ENCODE results near the gene CTBP1.
A peak's percentile ranks its signal among the peaks of the same experiment; 100 is the strongest.
"Not testable (repeated sequence)": the region's sequence is repeated elsewhere in the genome, so short reads cannot be mapped to it uniquely, and the experiment has no call there.

Gene CTBP1

DNA sequence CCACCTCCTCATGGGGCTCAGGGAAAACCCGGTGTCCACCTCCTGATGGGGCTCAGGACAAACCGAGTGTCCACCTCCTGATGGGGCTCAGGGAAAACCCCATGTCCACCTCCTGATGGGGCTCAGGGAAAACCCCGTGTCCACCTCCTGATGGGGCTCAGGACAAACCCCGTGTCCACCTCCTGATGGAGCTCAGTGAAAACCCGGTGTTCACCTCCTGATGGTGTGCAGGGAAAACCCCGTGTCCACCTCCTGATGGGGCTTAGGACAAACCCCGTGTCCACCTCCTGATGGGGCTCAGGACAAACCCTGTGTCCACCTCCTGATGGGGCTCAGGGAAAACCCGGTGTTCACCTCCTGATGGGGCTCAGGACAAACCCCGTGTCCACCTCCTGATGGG, 11.7 kb downstream of the CTBP1 start:
- DNase-seq = not testable (repeated sequence)

DNA sequence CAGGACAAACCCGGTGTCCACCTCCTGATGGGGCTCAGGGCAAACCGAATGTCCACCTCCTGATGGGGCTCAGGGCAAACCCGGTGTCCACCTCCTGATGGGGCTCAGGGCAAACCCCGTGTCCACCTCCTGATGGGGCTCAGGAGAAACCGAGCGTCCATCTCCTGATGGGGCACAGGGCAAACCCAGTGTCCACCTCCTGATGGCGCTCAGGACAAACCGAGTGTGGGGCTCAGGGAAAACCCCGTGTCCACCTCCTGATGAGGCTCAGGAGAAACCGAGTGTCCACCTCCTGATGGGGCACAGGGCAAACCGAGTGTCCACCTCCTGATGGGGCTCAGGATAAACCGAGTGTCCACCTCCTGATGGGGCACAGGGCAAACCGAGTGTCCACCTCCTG, 12.1 kb downstream of the CTBP1 start:
- DNase-seq = not testable (repeated sequence)

DNA sequence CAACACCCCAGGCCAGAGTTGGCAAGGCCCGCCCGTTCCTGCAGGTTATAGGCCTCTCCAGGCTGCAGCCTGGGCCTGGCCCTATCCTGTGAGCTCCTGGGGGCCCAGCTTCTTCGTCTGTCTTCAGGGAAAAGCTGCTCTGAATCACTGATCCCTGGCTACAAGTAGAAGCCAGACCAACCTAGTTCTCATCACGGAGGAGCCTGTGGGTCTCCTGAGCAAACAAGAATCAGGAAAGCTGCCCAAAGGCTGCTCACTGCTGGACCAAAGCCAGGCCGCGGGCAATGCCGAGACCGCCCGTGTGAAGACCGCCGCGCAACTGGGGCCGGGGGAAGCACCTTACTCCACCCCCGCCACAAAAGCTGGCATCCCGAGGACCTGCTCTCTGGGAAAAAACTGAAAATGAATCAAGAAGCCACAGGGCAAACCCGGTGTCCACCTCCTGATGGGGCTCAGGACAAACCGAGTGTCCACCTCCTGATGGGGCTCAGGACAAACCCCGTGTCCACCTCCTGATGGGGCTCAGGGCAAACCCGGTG, 12.8 kb downstream of the CTBP1 start:
- DNase-seq = no peak

DNA sequence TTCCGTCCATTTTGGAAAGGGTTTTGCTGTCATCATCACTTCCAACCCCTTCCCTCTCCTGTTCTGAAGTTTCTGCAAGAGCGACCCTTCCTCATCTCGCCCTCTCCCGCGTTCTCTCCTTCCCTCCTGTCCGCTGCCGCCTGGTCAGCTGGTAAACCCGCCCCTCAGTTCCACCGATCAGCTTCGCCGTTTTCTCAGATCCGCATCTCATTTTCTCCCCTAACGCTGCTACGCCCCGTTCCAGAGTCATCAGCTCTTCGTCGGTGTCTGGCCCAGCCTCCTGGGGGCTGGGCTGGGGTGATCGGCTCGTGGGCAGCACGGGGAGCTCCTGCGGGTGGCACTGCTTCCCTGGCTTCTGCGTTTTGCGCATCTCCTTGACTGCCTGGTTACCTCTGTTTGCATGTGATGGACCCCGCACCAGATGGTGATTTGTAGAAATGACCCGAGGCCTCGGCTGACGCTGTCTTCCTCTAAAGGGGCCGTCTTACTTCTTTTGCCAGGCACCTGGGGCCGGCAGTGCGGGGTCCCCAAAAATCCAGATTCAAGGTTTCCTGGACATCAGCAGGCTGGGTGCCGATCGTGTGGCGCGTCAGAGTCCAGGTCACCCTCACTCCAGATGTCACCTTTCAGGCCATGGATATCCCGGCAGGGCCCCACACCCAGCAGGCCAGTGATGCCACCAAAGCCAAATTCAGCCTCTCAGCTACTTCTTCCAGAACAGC, 13.4 kb downstream of the CTBP1 start:
- no peak for DNase-seq

DNA sequence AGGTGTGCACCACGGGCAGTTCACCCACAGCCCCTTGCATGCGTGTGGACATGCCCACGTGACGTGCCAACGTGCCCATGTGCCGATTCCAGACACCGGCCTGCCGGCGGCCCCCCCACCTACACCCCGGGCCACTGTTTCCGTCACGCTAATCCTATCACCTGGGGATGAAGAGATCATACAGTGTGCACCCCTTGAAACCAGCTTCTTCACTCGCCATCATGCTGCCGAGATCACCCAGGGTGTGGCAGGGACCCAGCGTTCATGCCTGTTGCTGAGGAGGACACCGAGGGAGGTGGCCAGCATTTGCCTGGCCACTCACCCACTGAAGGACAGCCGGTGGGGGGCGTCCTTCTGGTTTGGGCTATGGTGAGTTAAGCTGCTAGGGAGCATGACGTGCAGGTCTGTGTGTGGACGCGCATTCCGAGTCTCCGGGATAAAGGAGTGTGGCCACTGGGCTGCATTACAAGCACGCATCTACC, 14.1 kb downstream of the CTBP1 start:
- no peak for DNase-seq

DNA sequence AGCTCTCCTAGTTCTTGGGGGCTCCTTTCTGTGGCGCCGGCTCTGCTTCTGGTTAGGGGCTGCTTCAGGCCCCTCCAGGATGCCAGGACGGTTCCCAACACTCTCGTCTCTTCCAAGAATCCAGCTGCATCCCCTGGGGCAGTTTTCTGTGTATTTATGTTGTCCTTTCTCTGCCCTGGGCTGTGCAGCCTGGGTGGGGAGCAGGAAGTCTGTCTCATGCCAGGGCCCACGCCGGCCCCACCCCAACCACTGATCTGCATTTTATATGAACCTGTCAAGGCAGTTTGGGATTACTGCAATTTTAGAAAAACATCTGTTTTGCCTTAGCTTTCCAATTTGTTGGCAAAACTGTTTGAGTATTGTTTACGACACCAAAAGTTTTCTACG, 14.6 kb downstream of the CTBP1 start:
- DNase-seq = no peak

DNA sequence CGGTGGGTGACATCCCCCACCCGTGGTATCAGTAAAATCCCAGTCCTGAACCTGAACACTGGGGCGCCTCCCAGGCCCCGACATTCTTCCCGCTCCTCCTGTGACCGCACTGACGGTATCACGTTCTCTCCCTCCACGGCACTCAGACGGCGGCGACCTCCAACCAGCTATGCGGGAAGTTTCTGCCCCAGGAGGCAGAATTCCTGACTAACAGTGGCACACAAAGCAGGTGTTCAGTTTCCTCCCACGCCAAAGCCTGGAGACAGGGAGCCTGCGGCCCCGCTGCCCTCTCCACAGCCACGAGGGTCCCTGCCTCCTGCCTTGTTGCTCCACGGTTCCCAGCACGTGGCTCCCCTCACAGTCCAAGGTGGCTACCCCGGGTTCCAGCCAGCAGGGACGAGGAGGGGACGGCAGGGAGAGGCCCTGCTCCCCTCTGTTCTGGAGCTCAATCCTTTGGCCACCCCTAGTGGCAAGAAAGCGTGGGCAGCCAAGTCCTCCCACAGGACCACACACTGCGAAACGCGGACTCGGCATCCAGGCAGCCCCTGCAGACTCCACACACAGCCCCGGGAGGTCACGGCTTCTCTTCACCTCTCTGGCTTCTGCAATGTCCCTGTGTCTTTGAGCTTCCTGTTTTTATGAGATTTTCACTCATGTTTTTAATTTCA, 15.2 kb downstream of the CTBP1 start:
- DNase-seq = no peak

DNA sequence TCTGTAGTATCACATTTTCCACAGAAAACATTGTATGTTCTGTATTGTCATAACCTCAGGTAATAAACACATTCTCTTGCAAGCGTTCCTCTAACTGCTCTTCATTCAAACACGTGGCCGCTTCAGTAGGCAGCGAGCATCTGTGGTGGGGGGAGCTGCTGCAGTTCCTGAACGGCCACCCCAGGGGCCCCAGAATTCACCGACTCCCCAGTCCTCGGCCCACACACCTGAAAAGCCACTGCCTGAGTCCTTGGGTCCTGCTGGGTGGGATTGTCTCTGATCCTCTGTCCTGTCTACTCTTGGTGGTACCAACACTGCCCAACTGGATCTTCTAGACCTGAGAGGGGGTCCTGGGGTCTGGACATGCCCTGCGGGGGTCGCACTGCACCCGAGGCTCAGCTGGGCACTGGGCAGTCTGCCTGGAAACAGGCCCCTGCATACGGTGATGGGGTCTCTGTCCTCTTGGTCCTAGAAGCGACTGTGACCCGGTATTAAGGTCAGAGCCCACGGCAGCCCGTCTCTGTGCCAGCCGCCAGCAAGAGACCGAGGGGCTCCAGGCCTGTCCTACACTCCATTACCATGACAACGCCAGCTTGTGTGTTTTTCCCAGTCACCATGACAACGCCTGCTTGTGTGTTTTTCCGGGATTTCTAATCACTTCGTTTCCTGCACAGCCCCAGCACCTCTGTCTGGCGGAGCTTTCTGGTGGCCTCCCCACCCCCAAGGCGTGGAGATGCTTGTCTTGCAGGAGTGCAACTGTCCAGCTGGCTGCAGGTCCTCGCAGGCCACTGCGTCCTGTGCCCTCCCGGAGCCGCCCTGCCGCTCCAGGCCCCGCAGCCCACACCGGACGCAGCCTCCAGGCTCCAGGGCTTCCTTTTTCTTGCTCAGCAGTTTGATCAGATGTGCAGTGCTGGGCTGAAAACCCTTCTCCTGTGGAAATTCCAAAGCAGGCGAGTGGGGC, 16.0 kb downstream of the CTBP1 start:
- no peak for DNase-seq

DNA sequence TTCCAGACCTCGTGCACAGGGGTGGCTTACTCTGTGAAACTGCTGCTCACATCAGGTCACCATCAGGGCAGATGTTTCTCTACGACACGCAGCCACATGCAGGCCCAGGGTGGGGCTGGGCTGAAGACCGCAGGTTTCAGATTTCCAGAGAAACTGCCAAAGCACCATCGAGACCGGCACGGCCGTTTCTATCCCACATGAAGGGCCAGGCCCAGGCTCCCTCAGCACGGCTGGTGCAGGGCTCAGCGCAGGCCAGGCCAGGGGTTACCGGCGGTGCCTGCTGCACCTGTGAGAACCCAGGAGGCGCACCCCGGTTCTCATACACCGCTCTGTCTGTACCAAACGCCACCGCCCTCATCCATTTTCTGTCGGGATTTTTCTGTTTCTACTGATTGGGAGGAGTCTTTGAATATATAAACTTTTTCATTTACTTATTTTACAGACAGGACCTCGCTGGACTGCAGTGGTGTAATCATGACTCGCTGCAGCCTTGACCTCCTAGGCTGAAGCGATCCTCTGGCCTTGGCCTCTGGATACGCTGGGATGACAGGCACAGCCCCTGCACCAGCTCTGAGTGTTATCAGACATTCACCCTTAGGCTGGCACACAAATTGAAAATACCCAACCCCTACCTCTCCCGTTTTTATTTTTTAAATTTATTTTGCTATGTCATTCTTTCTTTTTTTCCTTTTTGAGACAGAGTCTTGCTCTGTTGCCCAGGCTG, 17.1 kb downstream of the CTBP1 start:
- DNase-seq = no peak

DNA sequence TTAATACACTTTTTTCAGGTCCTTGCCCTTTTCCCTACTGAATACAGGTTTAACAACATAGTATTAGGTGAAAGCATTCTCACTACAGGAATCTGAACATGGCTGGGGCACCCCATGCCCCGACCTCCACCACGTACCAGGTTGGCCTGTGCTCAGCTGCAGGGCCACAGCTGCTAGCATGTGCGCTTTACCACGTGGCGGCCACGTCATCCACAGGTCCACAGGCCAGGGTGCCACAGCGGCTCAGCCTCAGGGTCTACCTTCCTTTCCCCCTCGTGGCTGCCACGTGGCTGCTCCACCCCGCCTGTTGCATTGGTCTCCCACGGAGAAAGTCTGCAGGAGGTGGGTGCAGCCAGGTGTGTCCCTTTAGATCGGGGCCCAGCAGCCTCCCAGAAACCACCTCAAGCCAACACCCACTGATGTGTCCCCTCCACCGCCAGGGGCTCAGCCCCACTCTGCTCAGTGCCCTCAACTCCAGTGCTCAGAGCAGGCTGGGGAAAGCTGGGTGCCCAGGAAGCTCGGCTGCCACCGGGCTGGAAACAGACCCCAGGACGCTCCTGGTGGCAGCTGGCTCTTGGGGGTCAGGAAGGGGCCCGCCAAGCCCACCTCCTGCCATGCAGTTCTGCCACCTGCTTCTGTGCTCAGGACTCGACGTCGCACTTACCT, 17.8 kb downstream of the CTBP1 start:
- DNase-seq = no peak

DNA sequence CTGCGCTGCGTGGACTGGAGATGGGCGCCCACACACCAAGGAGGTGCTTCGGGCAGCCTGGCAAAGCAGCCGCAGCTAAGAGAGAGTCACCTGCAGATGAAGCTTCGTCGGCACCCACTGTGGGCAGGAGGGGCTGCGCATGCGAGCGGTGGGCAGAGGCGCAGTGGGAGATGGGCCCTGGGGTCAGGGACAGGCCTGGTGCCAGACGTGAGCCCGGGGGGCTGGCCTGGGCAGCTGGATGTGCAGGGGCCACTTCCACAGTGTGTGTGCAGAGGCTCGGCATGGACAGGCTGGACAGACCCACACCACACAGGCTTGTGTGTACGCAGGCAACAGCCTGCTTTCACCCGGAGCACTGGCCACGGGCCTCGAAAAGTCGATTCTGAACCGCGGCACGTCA, 18.6 kb downstream of the CTBP1 start:
- no peak for DNase-seq

DNA sequence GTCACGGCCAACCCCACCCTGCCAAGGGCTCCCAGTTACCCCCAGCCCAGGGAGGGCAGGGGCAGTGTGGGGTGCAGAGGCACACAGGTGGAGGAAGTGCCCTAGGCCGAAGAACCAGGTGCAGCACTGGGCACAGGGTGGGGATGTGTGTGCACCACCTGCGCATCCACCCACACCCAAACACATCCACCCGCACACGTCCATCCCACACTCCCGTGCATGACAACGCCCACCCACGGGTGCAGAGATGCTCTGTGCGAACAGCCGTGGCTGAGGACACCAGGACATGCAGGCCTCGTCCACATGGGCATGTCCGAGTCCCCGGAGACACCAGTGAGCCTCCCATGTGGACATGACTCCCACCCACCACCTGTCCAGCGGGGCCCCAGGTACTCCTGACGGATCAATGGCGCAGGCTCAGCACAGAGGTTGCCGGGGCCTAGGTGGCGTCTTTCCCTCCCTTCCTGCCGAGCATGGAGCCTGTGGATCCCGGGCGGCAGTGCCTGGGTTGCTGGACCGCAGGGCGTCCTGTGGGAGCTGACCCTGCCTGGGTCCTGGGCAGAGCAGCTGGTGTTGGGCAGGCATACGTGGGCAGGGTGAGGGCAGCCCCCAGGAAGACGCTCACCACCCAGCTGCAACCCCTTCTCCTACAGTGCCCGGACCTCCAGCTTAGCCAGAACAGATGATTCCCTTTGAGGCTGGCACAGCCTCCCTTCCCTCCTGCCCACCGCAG, 19.6 kb downstream of the CTBP1 start:
- DNase-seq = no peak

DNA sequence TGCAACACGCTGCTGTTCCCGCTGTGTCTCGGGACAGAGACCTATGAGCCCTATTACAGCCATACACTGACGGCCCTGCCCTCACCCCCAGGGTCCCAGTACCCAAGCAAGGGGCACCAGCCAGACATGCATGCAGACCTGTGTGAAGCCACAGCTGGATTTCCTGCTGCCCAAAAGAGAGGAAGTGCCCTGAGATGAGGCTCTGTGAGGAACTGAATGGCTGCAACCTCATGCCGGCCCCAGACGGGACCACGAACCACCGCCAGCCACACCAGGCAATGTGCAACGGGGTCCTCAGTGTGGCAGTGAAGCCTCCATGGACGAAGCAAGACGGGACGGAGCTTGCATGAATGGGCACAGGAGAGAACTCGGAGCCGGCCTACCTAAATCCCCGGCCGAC, 21.1 kb downstream of the CTBP1 start:
- DNase-seq = peak; percentile 82

DNA sequence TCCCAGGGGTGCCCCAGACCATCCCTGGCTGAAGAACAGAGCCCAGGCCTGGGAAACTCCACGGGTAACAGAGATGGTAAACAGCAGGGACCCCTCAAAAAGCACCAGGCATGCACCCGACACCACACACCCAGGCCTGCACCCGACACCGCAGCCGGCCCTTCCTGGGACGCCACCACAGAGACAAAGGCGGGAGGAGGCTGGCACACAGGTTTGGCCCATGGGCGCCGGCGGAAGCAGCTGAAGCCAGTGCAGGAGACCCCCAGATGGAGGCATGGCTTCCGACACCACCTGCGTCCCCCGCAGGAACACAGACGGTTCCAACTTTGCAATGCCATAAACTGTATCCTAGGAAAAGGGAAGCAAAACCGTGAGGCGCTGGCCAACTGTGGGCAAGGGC, 22.3 kb downstream of the CTBP1 start:
- peak; percentile 50 for DNase-seq

DNA sequence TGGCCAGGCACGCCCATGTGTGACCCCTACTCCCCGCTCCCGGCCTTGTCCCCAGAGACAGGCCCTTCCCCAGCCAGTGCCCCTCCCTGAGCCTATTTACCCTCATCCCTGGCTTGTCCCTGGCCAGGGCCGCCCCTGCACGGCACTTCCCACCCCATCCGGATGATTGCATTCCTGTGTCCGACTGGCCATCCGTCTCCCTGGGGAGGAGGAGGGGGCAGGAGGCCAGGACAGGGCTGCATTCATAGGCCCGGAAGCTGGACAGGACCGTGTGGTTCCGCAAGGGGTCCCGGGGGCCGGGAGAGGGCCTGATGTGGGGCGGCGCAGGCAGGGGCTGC, 22.8 kb downstream of the CTBP1 start:
- DNase-seq = no peak

DNA sequence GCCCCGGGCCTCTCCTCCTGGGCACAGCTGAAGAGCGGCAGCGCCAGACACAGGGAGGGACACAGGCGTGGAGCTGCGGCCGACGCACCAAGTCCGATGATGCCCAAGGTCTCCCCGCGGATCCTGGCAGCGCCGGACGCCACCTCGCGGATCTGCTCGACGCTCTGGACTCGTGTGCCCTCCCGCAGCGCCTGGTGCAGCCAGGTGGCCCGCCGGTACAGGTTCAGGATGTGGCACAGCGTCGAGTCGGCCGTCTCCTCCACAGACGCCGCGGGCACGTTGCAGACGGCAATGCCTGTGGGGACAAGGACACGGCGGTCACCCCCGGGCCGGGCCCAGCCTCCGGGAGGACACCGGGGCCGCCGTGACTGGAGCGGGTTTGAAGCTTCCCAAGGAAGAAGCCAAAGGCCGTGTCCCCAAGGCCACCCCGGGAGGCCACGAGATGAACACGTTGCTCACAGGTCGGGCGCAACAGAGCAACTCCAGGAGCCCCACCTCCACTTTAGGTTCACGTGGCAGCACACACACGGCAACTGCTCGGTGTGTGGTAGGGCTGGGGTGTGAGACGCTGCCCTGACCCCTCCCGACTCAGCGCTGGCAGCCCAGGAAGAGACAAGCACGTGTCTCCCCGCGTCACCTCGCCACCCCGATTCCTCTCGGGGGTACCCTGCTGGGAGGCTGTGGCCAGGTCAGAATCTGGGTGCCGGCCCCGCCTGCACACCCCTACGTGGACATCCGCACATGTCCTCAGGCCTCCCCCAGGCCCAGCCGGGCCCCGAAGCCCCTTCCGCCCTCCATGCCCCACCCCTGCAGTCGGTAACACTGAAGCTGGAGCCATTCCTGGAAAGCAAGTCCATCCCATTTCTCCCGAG, 23.4 kb downstream of the CTBP1 start:
- DNase-seq = no peak

DNA sequence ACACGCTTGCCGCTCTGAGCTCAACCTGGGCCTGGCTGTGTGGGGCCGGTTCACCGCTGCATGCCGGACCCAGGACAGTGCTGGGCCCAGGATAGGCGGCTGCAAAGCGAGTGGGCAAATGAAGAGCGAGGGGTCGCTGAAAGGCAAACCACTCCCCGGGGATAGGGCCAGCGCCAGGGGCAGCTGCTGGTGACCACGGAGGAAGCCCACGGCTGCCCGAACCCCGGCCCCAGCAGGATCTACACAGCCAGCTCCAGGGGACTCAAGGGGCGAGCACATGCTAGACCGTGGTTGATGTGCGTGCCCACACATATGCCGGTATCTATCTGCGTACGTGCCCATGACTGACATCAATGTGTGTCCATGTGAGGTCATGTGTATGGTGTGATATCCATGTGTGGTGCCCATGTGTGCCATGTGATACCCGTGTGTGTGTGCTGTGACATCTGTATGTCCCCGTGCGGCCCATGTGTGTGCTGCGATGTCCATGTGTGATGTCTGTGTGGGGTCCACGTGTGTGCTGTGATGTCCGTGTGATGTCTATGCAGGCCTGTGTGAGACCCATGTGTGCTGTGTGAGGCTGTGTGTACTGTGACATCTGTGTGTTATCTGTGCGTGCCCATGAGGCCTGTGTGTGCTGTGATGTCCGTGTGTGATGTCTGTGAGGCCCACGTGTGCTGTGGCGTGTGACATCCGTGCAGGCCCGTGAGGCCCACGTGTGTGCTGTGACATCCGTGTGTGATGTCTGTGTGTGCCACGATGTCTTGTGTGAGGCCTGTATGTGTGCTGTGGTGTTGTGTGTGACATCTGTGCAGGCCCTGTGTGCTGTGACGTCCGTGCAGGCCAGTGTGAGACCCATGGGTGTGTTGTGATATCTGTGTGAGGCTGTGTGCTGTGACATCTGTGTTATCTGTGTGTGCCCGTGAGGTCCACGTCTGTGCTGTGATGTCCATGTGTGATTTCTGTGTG, 24.8 kb downstream of the CTBP1 start:
- DNase-seq = no peak

DNA sequence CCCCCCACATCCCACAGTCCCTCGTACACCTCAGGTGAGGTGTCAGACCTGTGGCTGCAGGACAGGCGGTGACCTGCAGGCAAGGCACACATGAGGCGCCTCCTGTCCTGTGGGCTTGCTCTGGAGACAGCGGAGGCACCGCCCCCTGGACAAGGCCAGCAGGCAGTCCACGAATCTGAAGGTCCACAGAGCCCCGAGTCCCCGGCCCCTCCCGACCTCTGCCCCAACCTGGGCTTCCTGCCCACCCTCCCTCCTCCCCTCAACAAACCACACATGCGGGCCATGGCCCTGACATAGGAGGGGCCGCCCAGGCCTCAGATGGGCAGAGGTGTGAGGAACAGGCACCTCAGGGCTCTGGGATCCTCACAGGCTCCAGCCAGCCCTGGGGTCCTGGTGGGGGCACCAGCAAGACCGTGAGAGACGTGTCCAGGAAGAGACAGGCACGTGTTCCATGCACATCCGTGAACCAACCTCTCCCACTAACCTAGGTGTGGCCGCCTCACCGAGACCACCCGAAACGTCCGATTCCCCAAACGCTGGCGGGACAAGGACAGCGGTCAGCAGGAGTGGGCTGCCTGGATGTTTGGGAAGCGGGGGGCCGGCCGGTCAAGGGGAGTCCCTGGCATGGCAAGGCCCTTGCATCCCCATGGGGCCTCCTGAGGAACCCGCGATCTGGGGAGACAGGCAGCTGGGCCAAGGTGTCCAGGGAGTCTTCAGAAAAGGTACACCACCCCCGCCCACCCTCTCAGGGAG, 25.8 kb downstream of the CTBP1 start:
- DNase-seq = no peak
